Fibroblast of lung (primary cell): Measurements from ENCODE around the gene CNTNAP5. TPM values are rescaled to one million over a fixed set of nuclear protein-coding genes. Genes with fewer than 3 reads are reported as not detected.

Source experiments
- DNase-seq, 2 donors: peaks; one replicate each; pipeline versions ENCODE4 v3.0.0 to v3.0.0-alpha.2; 2010; ENCODE audit warnings: low read depth in 2 of 2
- H2AFZ ChIP-seq: 2 replicates; pipeline ENCODE4 v1.5.1; 2012; ENCODE audit warnings: low read length, control low read depth, inconsistent platforms
- H3K27ac ChIP-seq: 2 replicates; pipeline ENCODE4 v1.5.1; 2011; ENCODE audit warnings: low read length, control low read depth; ENCODE audit not compliant: insufficient read depth
- H3K27me3 ChIP-seq: 2 replicates; pipeline ENCODE4 v1.5.1; 2011; ENCODE audit warnings: mild to moderate bottlenecking, low read length; ENCODE audit not compliant: control insufficient read depth, insufficient read depth
- H3K36me3 ChIP-seq: 2 replicates; pipeline ENCODE4 v1.5.1; 2011; ENCODE audit warnings: low read length; ENCODE audit not compliant: control insufficient read depth, insufficient read depth
- H3K4me1 ChIP-seq: 2 replicates; pipeline ENCODE4 v1.5.1; 2011; ENCODE audit warnings: low read length; ENCODE audit not compliant: control insufficient read depth, insufficient read depth; ENCODE audit errors: extremely low read depth
- H3K4me2 ChIP-seq: 2 replicates; pipeline ENCODE4 v1.5.1; 2011; ENCODE audit warnings: low read length, control low read depth; ENCODE audit not compliant: insufficient read depth; ENCODE audit errors: extremely low read depth
- H3K4me3 ChIP-seq, 4 experiments: fragments of 200-600 bp in 1 of 4; sonication (generic) in 1 of 4; replicated peaks in 1 of 4; 2 replicates each; pipeline ENCODE4 v1.5.1; 2011 to 2016; ENCODE audit warnings: low read length in 4 of 4, low read depth in 3 of 4, mild to moderate bottlenecking in 3 of 4, control low read depth in 2 of 4, inconsistent platforms in 1 of 4, mixed read lengths in 1 of 4; ENCODE audit not compliant: insufficient read depth in 1 of 4; ENCODE audit errors: control extremely low read depth in 1 of 4
- H3K79me2 ChIP-seq: 2 replicates; pipeline ENCODE4 v1.5.1; 2012; ENCODE audit warnings: mild to moderate bottlenecking, low read length, inconsistent platforms; ENCODE audit not compliant: control insufficient read depth, insufficient read depth
- H3K9ac ChIP-seq: 2 replicates; pipeline ENCODE4 v1.5.1; 2011; ENCODE audit warnings: mild to moderate bottlenecking, low read length, control low read depth; ENCODE audit not compliant: insufficient read depth
- H3K9me3 ChIP-seq: 2 replicates; pipeline ENCODE4 v1.5.1; 2012; ENCODE audit warnings: low read depth, low read length; ENCODE audit not compliant: control insufficient read depth, insufficient read depth
- H4K20me1 ChIP-seq: 2 replicates; pipeline ENCODE4 v1.5.1; 2011; ENCODE audit warnings: low read length; ENCODE audit not compliant: control insufficient read depth, insufficient read depth; ENCODE audit errors: extremely low read depth
- EZH2 ChIP-seq: IDR thresholded peaks from 2 replicates; pipeline ENCODE4 v1.5.1; 2012; ENCODE audit warnings: low read length, control low read depth, mild to moderate bottlenecking; ENCODE audit errors: missing control alignments
- polyA plus RNA-seq, 2 donors: library from polyadenylated mRNA; depleted of rRNA in 1 of 2; stranded (reverse) in 1 of 2; unstranded in 1 of 2; fragments of >200 nt; gene quantifications; 2 replicates each; pipeline ENCODE4 v1.2.1, GENCODE V29; 2011 to 2012; ENCODE audit warnings: missing spikeins in 1 of 2
- total RNA-seq: library from RNA; depleted of rRNA; stranded (reverse); fragments of >200 nt; gene quantifications from 2 replicates; pipeline ENCODE4 v1.2.1, GENCODE V29; 2014
- TF ChIP-seq, protein P1 (sequence below), 2 donors: IDR thresholded peaks in 1 of 2; conservative IDR thresholded peaks in 1 of 2; 1 replicate in 1 of 2; 2 replicates in 1 of 2; pipeline ENCODE4 v1.5.1; 2011 to 2012; ENCODE audit warnings: low read length in 2 of 2, control low read depth in 1 of 2, inconsistent platforms in 1 of 2, low read depth in 1 of 2, mild to moderate bottlenecking in 1 of 2

Gene CNTNAP5
- total and polyA plus RNA-seq, 2 donors (not counting 1 experiment from before 2014, with no cell fraction given) = not detected

DNA sequence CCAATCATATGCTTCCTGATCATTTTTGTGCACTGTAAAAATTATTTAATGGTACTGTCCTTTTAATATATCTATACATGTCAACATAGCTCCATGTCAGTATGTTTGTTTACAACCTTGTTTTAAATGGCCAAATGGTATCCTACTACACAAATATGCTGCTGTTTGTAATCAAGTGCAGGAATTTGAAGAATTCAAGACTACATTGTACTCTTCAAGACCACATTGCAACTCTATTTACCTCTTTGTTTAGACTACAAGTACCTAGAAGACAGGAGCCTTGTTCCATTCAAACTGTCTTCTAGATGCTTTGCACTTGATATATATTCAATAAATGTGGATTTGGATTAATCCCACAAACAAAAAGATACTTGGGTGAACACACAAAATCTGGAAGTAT, 41.7 kb downstream of the CNTNAP5 start:
- TF ChIP-seq EZH2 = no peak
- TF ChIP-seq, protein P1, sequence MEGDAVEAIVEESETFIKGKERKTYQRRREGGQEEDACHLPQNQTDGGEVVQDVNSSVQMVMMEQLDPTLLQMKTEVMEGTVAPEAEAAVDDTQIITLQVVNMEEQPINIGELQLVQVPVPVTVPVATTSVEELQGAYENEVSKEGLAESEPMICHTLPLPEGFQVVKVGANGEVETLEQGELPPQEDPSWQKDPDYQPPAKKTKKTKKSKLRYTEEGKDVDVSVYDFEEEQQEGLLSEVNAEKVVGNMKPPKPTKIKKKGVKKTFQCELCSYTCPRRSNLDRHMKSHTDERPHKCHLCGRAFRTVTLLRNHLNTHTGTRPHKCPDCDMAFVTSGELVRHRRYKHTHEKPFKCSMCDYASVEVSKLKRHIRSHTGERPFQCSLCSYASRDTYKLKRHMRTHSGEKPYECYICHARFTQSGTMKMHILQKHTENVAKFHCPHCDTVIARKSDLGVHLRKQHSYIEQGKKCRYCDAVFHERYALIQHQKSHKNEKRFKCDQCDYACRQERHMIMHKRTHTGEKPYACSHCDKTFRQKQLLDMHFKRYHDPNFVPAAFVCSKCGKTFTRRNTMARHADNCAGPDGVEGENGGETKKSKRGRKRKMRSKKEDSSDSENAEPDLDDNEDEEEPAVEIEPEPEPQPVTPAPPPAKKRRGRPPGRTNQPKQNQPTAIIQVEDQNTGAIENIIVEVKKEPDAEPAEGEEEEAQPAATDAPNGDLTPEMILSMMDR (conservative IDR thresholded peaks at IDR 0.05 in 1 of 2, IDR thresholded peaks at IDR 0.05 in 1 of 2; ENCODE audit: low read depth in 1 of 2, low read length in 2 of 2) = no peak
- Histone ChIP-seq H3K4me3 (no peak overlapping the region), H3K9ac (no peak overlapping the region), H3K9me3 (no peaks in the 10 kb centered on the region), H3K4me2 (no peak overlapping the region), H3K79me2 (no peaks in the 10 kb centered on the region), H3K27ac (no peak overlapping the region), H4K20me1 (no peaks in the 10 kb centered on the region), H2AFZ (no peak overlapping the region), H3K27me3 (no peaks in the 10 kb centered on the region), H3K4me1 (no peaks in the 10 kb centered on the region), H3K36me3 (no peaks in the 10 kb centered on the region)
- DNase-seq = no peak

- Histone ChIP-seq H3K27ac (no peak overlapping the region), H3K36me3 (no peaks in the 10 kb centered on the region), H3K4me1 (no peaks in the 10 kb centered on the region), H2AFZ (no peak overlapping the region), H3K79me2 (no peaks in the 10 kb centered on the region), H3K4me2 (no peak overlapping the region), H3K9ac (no peak overlapping the region), H4K20me1 (no peaks in the 10 kb centered on the region), H3K27me3 (no peaks in the 10 kb centered on the region), H3K9me3 (no peaks in the 10 kb centered on the region), H3K4me3 (no peak overlapping the region)
- no peak for DNase-seq
- TF ChIP-seq EZH2 = no peak
- TF ChIP-seq, protein P1 (conservative IDR thresholded peaks at IDR 0.05 in 1 of 2, IDR thresholded peaks at IDR 0.05 in 1 of 2; ENCODE audit: low read depth in 1 of 2, low read length in 2 of 2) = no peak
Observed at GRCh38 chr2:124079045-124079444, 54.0 kb downstream of the CNTNAP5 start.

DNA sequence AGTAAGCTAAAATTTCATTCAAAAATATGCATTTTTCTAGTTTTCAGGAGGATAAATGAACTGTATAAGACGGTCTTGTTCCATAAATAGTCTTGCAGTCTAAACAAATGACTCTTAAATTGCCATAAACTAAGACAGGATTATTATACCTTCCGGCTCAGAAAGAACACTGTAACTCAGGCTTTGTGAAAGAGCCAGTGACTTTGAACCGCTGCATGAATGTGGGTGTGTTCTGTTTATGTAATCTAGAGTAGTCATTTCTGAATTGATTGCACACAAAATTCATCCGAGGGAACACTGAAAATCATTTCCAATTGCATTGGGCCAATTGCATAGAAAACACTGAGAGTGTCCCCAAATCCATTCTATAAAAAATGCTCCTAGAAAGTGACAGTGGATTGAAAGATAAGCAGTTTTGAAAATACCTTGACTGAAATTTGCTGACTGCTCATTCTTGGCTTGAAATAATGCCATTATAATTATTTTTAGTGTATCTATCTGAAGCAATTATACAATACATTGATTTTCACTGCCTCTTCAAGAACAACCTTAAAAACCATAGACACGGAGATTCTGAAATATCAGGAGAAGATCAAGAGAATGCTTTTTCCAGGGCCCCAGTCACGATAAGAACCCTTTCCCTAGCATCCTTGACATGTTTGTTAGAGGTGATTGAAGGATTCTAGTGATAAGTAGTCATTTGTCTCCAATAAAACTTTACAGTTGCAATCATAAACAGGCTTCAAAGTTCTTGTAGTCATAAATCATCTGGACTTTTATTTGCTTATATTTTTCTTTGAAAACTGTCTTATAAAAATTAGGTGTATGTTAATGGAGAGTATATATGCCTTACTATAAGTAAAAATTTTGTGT, 55.4 kb downstream of the CNTNAP5 start:
- no peaks in the 10 kb centered on the region for H3K36me3 ChIP-seq
- no peak overlapping the region for H3K4me2 ChIP-seq
- H3K27ac ChIP-seq = no peak overlapping the region
- no peaks in the 10 kb centered on the region for H4K20me1 ChIP-seq
- H3K27me3 ChIP-seq = no peaks in the 10 kb centered on the region
- H3K9me3 ChIP-seq = no peaks in the 10 kb centered on the region
- H3K4me3 ChIP-seq = no peak overlapping the region
- no peak overlapping the region for H3K9ac ChIP-seq
- H3K4me1 ChIP-seq = no peaks in the 10 kb centered on the region
- no peak overlapping the region for H2AFZ ChIP-seq
- H3K79me2 ChIP-seq = no peaks in the 10 kb centered on the region
- TF ChIP-seq, protein P1 (conservative IDR thresholded peaks at IDR 0.05 in 1 of 2, IDR thresholded peaks at IDR 0.05 in 1 of 2; ENCODE audit: low read depth in 1 of 2, low read length in 2 of 2) = no peak
- no peak for TF ChIP-seq EZH2
- peak in 1 of 2 donors; percentile 1 for DNase-seq
